Spleen (tissue), 11 donors: Measurements from ENCODE around the gene LMBRD2. TPM values are rescaled to one million over a fixed set of nuclear protein-coding genes. Genes with fewer than 3 reads are reported as not detected.

Source experiments
- DNase-seq: peaks from one replicate; pipeline ENCODE4 v3.0.0-alpha.2; 2020
- H3K27ac ChIP-seq, 8 donors: fragments of 200-600 bp; sonication (generic) in 7 of 8; 1 replicate in 4 of 8; 2 replicates in 4 of 8; pipeline versions ENCODE4 v1.5.0 to v1.8.0; 2016 to 2021; ENCODE audit warnings: inconsistent platforms in 4 of 8, mild to moderate bottlenecking in 4 of 8, moderate library complexity in 1 of 8
- H3K27me3 ChIP-seq, 7 donors: fragments of 200-600 bp; sonication (generic) in 6 of 7; replicated peaks in 1 of 7; 1 replicate in 4 of 7; 2 replicates in 3 of 7; pipeline versions ENCODE4 v1.5.0 to v1.8.0; 2016 to 2021; ENCODE audit warnings: inconsistent platforms in 3 of 7, mild to moderate bottlenecking in 1 of 7
- H3K36me3 ChIP-seq, 6 donors: fragments of 200-600 bp; sonication (generic) in 5 of 6; 1 replicate in 4 of 6; 2 replicates in 2 of 6; pipeline versions ENCODE4 v1.5.0 to v1.8.0; 2016 to 2021; ENCODE audit warnings: inconsistent platforms in 2 of 6
- H3K4me1 ChIP-seq, 6 donors: fragments of 200-600 bp; sonication (generic) in 5 of 6; 1 replicate in 3 of 6; 2 replicates in 3 of 6; pipeline versions ENCODE4 v1.5.0 to v1.8.0; 2016 to 2021; ENCODE audit warnings: inconsistent platforms in 3 of 6
- H3K4me3 ChIP-seq, 8 donors: fragments of 200-600 bp; sonication (generic) in 7 of 8; 1 replicate in 4 of 8; 2 replicates in 4 of 8; pipeline versions ENCODE4 v1.5.0 to v1.8.0; 2016 to 2021; ENCODE audit warnings: inconsistent platforms in 4 of 8, mild to moderate bottlenecking in 4 of 8, moderate library complexity in 2 of 8
- H3K9me3 ChIP-seq, 8 donors: fragments of 200-600 bp; sonication (generic) in 7 of 8; 1 replicate in 4 of 8; 2 replicates in 4 of 8; pipeline versions ENCODE4 v1.5.0 to v1.8.0; 2016 to 2021; ENCODE audit warnings: inconsistent platforms in 4 of 8
- POLR2A ChIP-seq, 3 donors: fragments of 450-650 bp; IDR thresholded peaks; one replicate each; pipeline ENCODE4 v1.5.1; 2017; ENCODE audit warnings: antibody characterized with exemption in 3 of 3, mild to moderate bottlenecking in 1 of 3
- POLR2AphosphoS5 ChIP-seq, 3 donors: sonication (generic); formaldehyde crosslinking; IDR thresholded peaks; one replicate each; pipeline ENCODE4 v1.5.1; 2017; ENCODE audit warnings: antibody characterized with exemption in 3 of 3
- WGBS, 5 donors: extraction: QIAGEN DNeasy Blood & Tissue Kit in 3 of 5; methylation state at CpG; one replicate each; pipeline versions ENCODE4 v1.1.5 to v1.1.7; 2013 to 2018; 5-methylcytosine and 5-hydroxymethylcytosine counted together
- intact Hi-C: fragments of 100-400 bp; cut with DNase I; formaldehyde crosslinking; loops from one replicate; pipeline ENCODE4 v1.15.0; 2023; ENCODE audit warnings: low total_unique reads
- polyA plus RNA-seq, 3 donors: library from polyadenylated mRNA; stranded (reverse); fragments of 200-250 nt; gene quantifications; one replicate each; pipeline ENCODE4 v1.2.1, GENCODE V29; 2013
- total RNA-seq, 7 donors: library from RNA; depleted of rRNA in 3 of 7; stranded (reverse); fragments of >200 nt in 3 of 7; fragmentation: NEBNext Ultra II Directional in 4 of 7; extraction: Animal tissue kit (Norgen Biotek cat#: 25700) in 4 of 7; gene quantifications; one replicate each; pipeline versions ENCODE4 v1.1.0 to v1.2.1, GENCODE V29; 2016 to 2021
- TF ChIP-seq, protein P1 (sequence below), 11 experiments: fragments of 200-600 bp in 7 of 11; fragments of 450-650 bp in 4 of 11; sonication (generic) in 4 of 11; IDR thresholded peaks in 8 of 11; conservative IDR thresholded peaks in 3 of 11; 1 replicate in 7 of 11; 2 replicates in 4 of 11; pipeline versions ENCODE4 v1.4.0 to v1.8.0; 2016 to 2021; ENCODE audit warnings: antibody characterized with exemption in 11 of 11, inconsistent platforms in 4 of 11, mild to moderate bottlenecking in 1 of 11
- donor health status: healthy with polysubstance abuse.
- donor health status: DM: no; HTN: no; CAD: no; lungs with moderate emphysema.
- donor health status: DM: no; HTN: no; CAD: no.
- donor health status: Bipolar disorder and iron deficiency.
- donor health status: healthy.
- donor health status: DM: no; HTN: no; CAD: no.
- donor health status: DM: yes; HTN: yes; CAD: no.

Gene LMBRD2
- total and polyA plus RNA-seq, 10 donors = 1.4 to 19.5 (median 12.2) TPM

DNA sequence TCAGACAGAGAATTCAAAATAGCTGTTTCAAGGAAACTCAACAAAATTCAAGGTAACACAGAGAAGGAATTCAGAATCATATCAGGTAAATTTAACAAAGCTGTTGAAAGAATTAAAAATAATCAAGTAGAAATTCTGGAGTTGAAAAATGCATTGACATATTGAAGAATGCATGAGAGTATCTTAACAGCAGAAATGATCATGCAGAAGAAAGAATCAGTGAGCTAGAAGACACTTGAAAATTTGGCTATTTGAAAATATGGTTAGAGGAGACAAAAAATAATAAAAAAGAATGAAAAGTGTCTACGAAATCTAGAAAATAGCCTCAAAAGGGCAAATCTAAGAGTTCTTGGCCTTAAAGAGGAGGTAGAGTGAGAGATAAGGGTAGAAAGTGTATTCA is 22.9 kb downstream of the LMBRD2 start:
- WGBS, 5 donors = 90 to 100% (median 98%) methylated on average over 1 of the region's 1 CpG
- intact Hi-C loops = no loop called here
- Histone ChIP-seq H3K27me3 (no peaks in the 10 kb centered on the region), H3K27ac (no peak overlapping the region), H3K4me3 (no peak overlapping the region), H3K36me3 (peaks cover 0 to 68% (median 12%) of the 10 kb centered on the region in 6 donors), H3K4me1 (no peaks in the 10 kb centered on the region), H3K9me3 (peaks cover 0 to 22% (median 20%) of the 10 kb centered on the region in 8 donors)
- no peak for TF ChIP-seq POLR2A (IDR thresholded peaks at IDR 0.05)
- no peak for TF ChIP-seq POLR2AphosphoS5 (IDR thresholded peaks at IDR 0.05)
- TF ChIP-seq, protein P1, sequence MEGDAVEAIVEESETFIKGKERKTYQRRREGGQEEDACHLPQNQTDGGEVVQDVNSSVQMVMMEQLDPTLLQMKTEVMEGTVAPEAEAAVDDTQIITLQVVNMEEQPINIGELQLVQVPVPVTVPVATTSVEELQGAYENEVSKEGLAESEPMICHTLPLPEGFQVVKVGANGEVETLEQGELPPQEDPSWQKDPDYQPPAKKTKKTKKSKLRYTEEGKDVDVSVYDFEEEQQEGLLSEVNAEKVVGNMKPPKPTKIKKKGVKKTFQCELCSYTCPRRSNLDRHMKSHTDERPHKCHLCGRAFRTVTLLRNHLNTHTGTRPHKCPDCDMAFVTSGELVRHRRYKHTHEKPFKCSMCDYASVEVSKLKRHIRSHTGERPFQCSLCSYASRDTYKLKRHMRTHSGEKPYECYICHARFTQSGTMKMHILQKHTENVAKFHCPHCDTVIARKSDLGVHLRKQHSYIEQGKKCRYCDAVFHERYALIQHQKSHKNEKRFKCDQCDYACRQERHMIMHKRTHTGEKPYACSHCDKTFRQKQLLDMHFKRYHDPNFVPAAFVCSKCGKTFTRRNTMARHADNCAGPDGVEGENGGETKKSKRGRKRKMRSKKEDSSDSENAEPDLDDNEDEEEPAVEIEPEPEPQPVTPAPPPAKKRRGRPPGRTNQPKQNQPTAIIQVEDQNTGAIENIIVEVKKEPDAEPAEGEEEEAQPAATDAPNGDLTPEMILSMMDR (IDR thresholded peaks at IDR 0.05 in 8 of 11, conservative IDR thresholded peaks at IDR 0.05 in 3 of 11) = no peak
- DNase-seq = no peak

DNA sequence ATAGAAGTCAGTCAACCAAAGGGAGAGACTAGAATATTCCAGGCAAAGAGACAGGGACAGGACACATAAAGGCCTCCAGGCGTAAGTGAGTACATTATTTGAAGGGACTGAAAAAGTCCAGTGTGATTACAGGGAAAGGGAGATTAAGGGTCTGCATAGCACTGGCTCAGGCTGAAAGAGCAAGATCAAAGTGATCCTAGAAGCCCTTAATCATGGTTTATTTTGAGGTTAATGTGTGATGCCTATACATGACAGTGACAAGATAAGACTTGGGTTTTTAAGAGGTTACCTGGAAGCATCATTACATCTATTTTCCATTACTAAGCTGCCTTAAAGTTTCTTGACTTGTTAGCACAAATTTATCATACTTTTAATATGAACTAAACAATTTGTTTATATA is 25.8 kb downstream of the LMBRD2 start:
- Histone ChIP-seq H3K27ac (no peak overlapping the region), H3K4me3 (no peak overlapping the region), H3K9me3 (peaks cover 0 to 22% (median 20%) of the 10 kb centered on the region in 8 donors), H3K4me1 (no peaks in the 10 kb centered on the region), H3K36me3 (peaks cover 0 to 81% (median 18%) of the 10 kb centered on the region in 6 donors), H3K27me3 (no peaks in the 10 kb centered on the region)
- TF ChIP-seq POLR2AphosphoS5 (IDR thresholded peaks at IDR 0.05) = no peak
- TF ChIP-seq, protein P1 (IDR thresholded peaks at IDR 0.05 in 8 of 11, conservative IDR thresholded peaks at IDR 0.05 in 3 of 11) = no peak
- TF ChIP-seq POLR2A (IDR thresholded peaks at IDR 0.05) = no peak
- intact Hi-C loops = no loop called here
- DNase-seq = no peak
- WGBS, 5 donors = 93 to 100% (median 97%) methylated on average over 1 of the region's 1 CpG

DNA sequence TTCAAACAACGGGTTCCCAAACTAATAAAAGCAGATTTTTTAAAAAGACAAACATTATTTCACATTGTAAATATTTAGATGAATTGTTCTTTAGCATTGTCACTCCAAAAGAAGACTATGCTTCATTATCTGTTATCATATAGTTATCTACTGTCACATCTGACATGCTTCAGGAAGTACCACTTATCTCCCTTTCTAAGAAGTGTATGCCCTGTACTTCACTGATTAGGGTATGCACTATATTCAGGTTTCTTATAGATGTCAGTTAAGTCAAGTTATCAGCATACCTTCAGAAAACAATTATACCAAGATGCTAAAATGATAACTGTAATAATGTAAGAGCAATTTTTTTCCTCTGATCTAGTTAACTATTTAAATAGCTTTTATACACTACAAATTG is 40.4 kb downstream of the LMBRD2 start:
- no peaks in the 10 kb centered on the region for H3K27me3 ChIP-seq
- no peaks in the 10 kb centered on the region for H3K9me3 ChIP-seq
- intact Hi-C loops = no loop called here
- no peaks in the 10 kb centered on the region for H3K4me1 ChIP-seq
- no peak for DNase-seq
- H3K27ac ChIP-seq = no peak overlapping the region
- H3K36me3 ChIP-seq = peaks cover 0 to 100% (median 40%) of the 10 kb centered on the region in 6 donors
- no peak overlapping the region for H3K4me3 ChIP-seq
- no peak for TF ChIP-seq POLR2AphosphoS5 (IDR thresholded peaks at IDR 0.05)
- TF ChIP-seq, protein P1 (IDR thresholded peaks at IDR 0.05 in 8 of 11, conservative IDR thresholded peaks at IDR 0.05 in 3 of 11) = no peak
- TF ChIP-seq POLR2A (IDR thresholded peaks at IDR 0.05) = no peak
- WGBS, 5 donors = 90 to 96% (median 96%) methylated on average over 1 of the region's 1 CpG

DNA sequence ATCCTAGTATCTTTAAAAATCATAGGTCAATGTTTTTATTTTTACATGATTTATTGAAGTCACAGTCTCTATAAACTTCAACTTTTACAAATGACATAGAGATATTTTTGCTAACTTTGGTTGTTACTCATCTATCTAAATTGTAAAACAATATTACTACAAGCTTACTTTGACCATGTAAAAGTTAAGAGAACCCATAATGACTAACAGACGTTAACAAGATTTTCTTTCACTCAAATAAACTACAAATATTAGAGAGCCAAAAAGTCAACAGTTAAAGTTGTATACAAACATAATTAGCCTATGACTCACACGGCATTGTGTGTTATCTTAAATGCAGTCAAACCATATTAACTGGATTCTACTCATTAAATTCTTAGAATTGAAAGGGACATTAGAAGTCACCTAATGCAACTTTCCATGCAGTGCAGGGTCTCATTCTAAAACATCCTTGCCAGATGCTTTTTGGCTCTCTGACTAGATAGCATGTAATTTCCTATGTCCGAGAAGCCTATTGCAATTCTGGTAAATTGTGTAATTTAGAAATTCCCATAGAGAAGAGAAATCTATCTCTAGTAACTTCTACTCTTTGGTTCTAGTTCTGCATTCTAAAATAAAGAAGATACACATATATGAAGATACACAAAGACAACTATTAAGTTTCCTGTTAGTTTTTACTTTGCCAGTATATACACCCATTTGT is 42.8 kb downstream of the LMBRD2 start:
- peaks cover 0 to 100% (median 55%) of the 10 kb centered on the region in 6 donors for H3K36me3 ChIP-seq
- no peaks in the 10 kb centered on the region for H3K9me3 ChIP-seq
- DNase-seq = no peak
- no peak overlapping the region for H3K27ac ChIP-seq
- WGBS, 5 donors = 74 to 94% (median 83%) methylated on average over 3 of the region's 3 CpGs
- no peaks in the 10 kb centered on the region for H3K27me3 ChIP-seq
- no peak for TF ChIP-seq POLR2A (IDR thresholded peaks at IDR 0.05)
- TF ChIP-seq POLR2AphosphoS5 (IDR thresholded peaks at IDR 0.05) = no peak
- TF ChIP-seq, protein P1 (IDR thresholded peaks at IDR 0.05 in 8 of 11, conservative IDR thresholded peaks at IDR 0.05 in 3 of 11) = no peak
- no peaks in the 10 kb centered on the region for H3K4me1 ChIP-seq
- no peak overlapping the region for H3K4me3 ChIP-seq
- intact Hi-C loops = no loop called here
